OCI-LY1 (cell line): ENCODE results near the gene CMTM1.

Experiments
- H2AFZ ChIP-seq: fragments of 200-600 bp; sonication (generic), shearing (Covaris generic); 2 replicates; pipeline ENCODE4 v1.6.0; 2014; ENCODE audit warnings: antibody characterized with exemption, mild to moderate bottlenecking, low read length
- H3F3A ChIP-seq: fragments of 200-600 bp; sonication (generic), shearing (Covaris generic); 2 replicates; pipeline ENCODE4 v1.6.0; 2014; ENCODE audit warnings: mild to moderate bottlenecking, antibody characterized with exemption, low read length, moderate library complexity; ENCODE audit not compliant: insufficient read depth
- H3K27ac ChIP-seq: fragments of 200-600 bp; sonication (generic); 2 replicates; pipeline ENCODE4 v1.5.1; 2014; ENCODE audit warnings: low read length, mixed run types, mild to moderate bottlenecking, low read depth; ENCODE audit not compliant: poor library complexity, severe bottlenecking
- H3K27me3 ChIP-seq: fragments of 200-600 bp; sonication (generic); 2 replicates; pipeline ENCODE4 v1.6.0; 2014; ENCODE audit warnings: antibody characterized with exemption, mild to moderate bottlenecking, low read length, moderate library complexity; ENCODE audit not compliant: insufficient read depth
- H3K36me3 ChIP-seq: fragments of 200-600 bp; sonication (generic); 2 replicates; pipeline ENCODE4 v1.6.1; 2014; ENCODE audit warnings: mild to moderate bottlenecking, antibody characterized with exemption, low read length, moderate library complexity, mixed read lengths; ENCODE audit not compliant: insufficient read depth
- H3K4me1 ChIP-seq: fragments of 200-600 bp; sonication (generic); 2 replicates; pipeline ENCODE4 v1.5.1; 2014; ENCODE audit warnings: mild to moderate bottlenecking, low read length, moderate library complexity; ENCODE audit not compliant: insufficient read depth, severe bottlenecking
- H3K4me2 ChIP-seq: fragments of 200-600 bp; sonication (generic), shearing (Covaris generic); 2 replicates; pipeline ENCODE4 v1.6.1; 2014; ENCODE audit warnings: low read length
- H3K4me3 ChIP-seq: fragments of 200-600 bp; sonication (generic); 2 replicates; pipeline ENCODE4 v1.5.1; 2014; ENCODE audit warnings: low read length, low read depth, mild to moderate bottlenecking, mixed read lengths; ENCODE audit not compliant: poor library complexity, severe bottlenecking
- H3K79me2 ChIP-seq: fragments of 200-600 bp; shearing (Covaris generic); 2 replicates; pipeline ENCODE4 v1.6.1; 2016; ENCODE audit warnings: mixed run types, low read length, mixed read lengths; ENCODE audit not compliant: insufficient read depth
- H3K9ac ChIP-seq: fragments of 200-600 bp; sonication (generic), shearing (Covaris generic); 2 replicates; pipeline ENCODE4 v1.6.1; 2014; ENCODE audit warnings: mild to moderate bottlenecking, low read length, mixed read lengths
- H3K9me2 ChIP-seq: fragments of 200-600 bp; sonication (generic), shearing (Covaris generic); 2 replicates; pipeline ENCODE4 v1.6.1; 2014; ENCODE audit warnings: low read depth, mild to moderate bottlenecking, low read length, mixed read lengths
- H3K9me3 ChIP-seq: fragments of 200-600 bp; shearing (Covaris generic); 2 replicates; pipeline ENCODE4 v1.6.1; 2014; ENCODE audit warnings: low read length, mixed read lengths
- H4K20me1 ChIP-seq: fragments of 200-600 bp; sonication (generic), shearing (Covaris generic); 2 replicates; pipeline ENCODE4 v1.6.0; 2016; ENCODE audit warnings: mild to moderate bottlenecking, low read length; ENCODE audit not compliant: insufficient read depth
- EZH2 ChIP-seq: fragments of 200-600 bp; sonication (generic), shearing (Covaris generic); IDR thresholded peaks from 2 replicates; pipeline ENCODE4 v1.8.0; 2017; ENCODE audit warnings: borderline replicate concordance, mixed run types, mild to moderate bottlenecking, antibody characterized with exemption, low read length, moderate library complexity, mixed read lengths
- TF ChIP-seq, protein P1 (sequence below): fragments of 200-600 bp; sonication (generic), shearing (Covaris generic); IDR thresholded peaks from 2 replicates; pipeline ENCODE4 v1.5.1; 2017; ENCODE audit warnings: mild to moderate bottlenecking, antibody characterized with exemption, low read length, moderate library complexity, mixed read lengths

The CMTM1 gene

GRCh38 chr16:66528294-66528693 lies 37.9 kb upstream of the CMTM1 start:
- no peaks in the 10 kb centered on the region for H3K79me2 ChIP-seq
- no peaks in the 10 kb centered on the region for H3K36me3 ChIP-seq
- no peak overlapping the region for H2AFZ ChIP-seq
- peaks cover 39% of the 10 kb centered on the region for H3K4me1 ChIP-seq
- H3K27me3 ChIP-seq = no peaks in the 10 kb centered on the region
- no peaks in the 10 kb centered on the region for H3K9me3 ChIP-seq
- H3K9me2 ChIP-seq = no peaks in the 10 kb centered on the region
- H3K4me2 ChIP-seq = no peak overlapping the region
- no peak overlapping the region for H3K4me3 ChIP-seq
- no peak for TF ChIP-seq EZH2
- no peaks in the 10 kb centered on the region for H4K20me1 ChIP-seq
- H3K27ac ChIP-seq = no peak overlapping the region
- no peak overlapping the region for H3K9ac ChIP-seq
- H3F3A ChIP-seq = no peaks in the 10 kb centered on the region

- no peaks in the 10 kb centered on the region for H4K20me1 ChIP-seq
- no peak overlapping the region for H3K4me2 ChIP-seq
- H3K9ac ChIP-seq = no peak overlapping the region
- no peaks in the 10 kb centered on the region for H3K9me3 ChIP-seq
- peaks cover 27% of the 10 kb centered on the region for H3K4me1 ChIP-seq
- no peaks in the 10 kb centered on the region for H3F3A ChIP-seq
- H3K27me3 ChIP-seq = no peaks in the 10 kb centered on the region
- no peaks in the 10 kb centered on the region for H3K36me3 ChIP-seq
- no peak overlapping the region for H3K27ac ChIP-seq
- H3K4me3 ChIP-seq = no peak overlapping the region
- H3K79me2 ChIP-seq = no peaks in the 10 kb centered on the region
- H2AFZ ChIP-seq = no peak overlapping the region
- no peak for TF ChIP-seq EZH2
- TF ChIP-seq, protein P1, sequence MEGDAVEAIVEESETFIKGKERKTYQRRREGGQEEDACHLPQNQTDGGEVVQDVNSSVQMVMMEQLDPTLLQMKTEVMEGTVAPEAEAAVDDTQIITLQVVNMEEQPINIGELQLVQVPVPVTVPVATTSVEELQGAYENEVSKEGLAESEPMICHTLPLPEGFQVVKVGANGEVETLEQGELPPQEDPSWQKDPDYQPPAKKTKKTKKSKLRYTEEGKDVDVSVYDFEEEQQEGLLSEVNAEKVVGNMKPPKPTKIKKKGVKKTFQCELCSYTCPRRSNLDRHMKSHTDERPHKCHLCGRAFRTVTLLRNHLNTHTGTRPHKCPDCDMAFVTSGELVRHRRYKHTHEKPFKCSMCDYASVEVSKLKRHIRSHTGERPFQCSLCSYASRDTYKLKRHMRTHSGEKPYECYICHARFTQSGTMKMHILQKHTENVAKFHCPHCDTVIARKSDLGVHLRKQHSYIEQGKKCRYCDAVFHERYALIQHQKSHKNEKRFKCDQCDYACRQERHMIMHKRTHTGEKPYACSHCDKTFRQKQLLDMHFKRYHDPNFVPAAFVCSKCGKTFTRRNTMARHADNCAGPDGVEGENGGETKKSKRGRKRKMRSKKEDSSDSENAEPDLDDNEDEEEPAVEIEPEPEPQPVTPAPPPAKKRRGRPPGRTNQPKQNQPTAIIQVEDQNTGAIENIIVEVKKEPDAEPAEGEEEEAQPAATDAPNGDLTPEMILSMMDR = no peak
- no peaks in the 10 kb centered on the region for H3K9me2 ChIP-seq
Measured at GRCh38 chr16:66529475-66529874, 36.8 kb upstream of the CMTM1 start.

DNA sequence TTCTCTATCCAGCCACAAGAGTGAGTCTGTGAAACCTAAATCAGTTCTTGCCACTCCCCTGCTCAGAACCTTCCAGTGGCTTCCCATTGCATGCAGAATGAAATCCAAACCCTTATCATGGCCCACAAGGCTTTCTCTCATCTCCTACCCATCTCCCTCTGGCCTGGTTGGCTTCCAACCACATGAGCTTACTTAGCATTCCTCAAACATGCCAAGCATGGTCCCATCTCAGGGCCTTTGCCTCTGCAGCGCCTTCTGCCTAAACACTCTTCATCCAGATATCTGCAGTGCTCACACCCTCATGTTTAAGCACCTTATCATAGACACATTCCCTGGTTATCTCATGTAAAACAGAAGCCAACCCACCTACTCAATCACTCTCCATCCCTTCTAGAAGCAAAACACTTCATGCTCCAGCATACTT lies 31.9 kb upstream of the CMTM1 start:
- H3K9me2 ChIP-seq = no peaks in the 10 kb centered on the region
- no peak overlapping the region for H3K4me2 ChIP-seq
- H3K36me3 ChIP-seq = no peaks in the 10 kb centered on the region
- no peak overlapping the region for H3K9ac ChIP-seq
- H3K9me3 ChIP-seq = no peaks in the 10 kb centered on the region
- H4K20me1 ChIP-seq = no peaks in the 10 kb centered on the region
- H3K27ac ChIP-seq = no peak overlapping the region
- H3K4me1 ChIP-seq = peaks cover 5% of the 10 kb centered on the region
- H3F3A ChIP-seq = no peaks in the 10 kb centered on the region
- no peak overlapping the region for H3K4me3 ChIP-seq
- TF ChIP-seq EZH2 = no peak
- TF ChIP-seq, protein P1 = no peak
- no peak overlapping the region for H2AFZ ChIP-seq
- no peaks in the 10 kb centered on the region for H3K79me2 ChIP-seq
- H3K27me3 ChIP-seq = no peaks in the 10 kb centered on the region

DNA sequence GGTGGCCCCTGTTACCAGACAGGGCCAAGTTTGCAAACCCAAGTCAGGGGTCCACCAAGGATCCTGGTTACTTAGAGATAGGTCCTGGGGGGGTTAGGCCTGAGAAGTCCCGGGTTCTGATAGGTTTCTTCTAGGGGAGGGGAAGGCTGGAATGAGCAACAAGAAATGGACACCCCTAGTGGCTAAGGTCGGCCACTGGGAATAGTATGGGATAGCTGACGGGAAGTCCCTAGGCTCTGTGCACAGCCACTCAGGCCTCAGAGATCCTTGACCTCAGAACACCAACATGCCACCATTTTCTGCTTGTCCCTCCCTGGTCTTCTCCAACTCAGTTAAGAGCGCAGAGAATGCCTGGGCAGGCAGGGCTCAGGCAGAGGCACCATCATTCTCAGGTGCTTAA lies 29.7 kb upstream of the CMTM1 start:
- Histone ChIP-seq H3K9me2 (no peaks in the 10 kb centered on the region), H3K9me3 (no peaks in the 10 kb centered on the region), H3K79me2 (no peaks in the 10 kb centered on the region), H3K36me3 (no peaks in the 10 kb centered on the region), H4K20me1 (no peaks in the 10 kb centered on the region), H3F3A (no peaks in the 10 kb centered on the region), H3K9ac (no peak overlapping the region), H3K4me3 (no peak overlapping the region), H3K4me2 (no peak overlapping the region), H3K27ac (no peak overlapping the region), H3K4me1 (peaks cover 19% of the 10 kb centered on the region), H2AFZ (no peak overlapping the region), H3K27me3 (no peaks in the 10 kb centered on the region)
- TF ChIP-seq, protein P1 = no peak
- TF ChIP-seq EZH2 = no peak
